Liver (tissue), 9 donors: Measurements from ENCODE around the gene MAML3. TPM values are rescaled to one million over a fixed set of nuclear protein-coding genes. Genes with fewer than 3 reads are reported as not detected.

Source experiments
- DNase-seq: peaks from one replicate; pipeline ENCODE4 v3.0.0-alpha.2; 2017; ENCODE audit warnings: low spot score
- H3K27ac ChIP-seq, 2 donors: one replicate each; pipeline ENCODE4 v1.7.0; 2013; ENCODE audit warnings: inconsistent platforms in 2 of 2, low read length in 2 of 2, control low read depth in 1 of 2, low read depth in 1 of 2, mild to moderate bottlenecking in 1 of 2
- H3K27me3 ChIP-seq, 4 donors: one replicate each; pipeline versions ENCODE4 v1.6.1 to v1.7.0; 2013; ENCODE audit warnings: low read length in 3 of 4, inconsistent platforms in 1 of 4, mild to moderate bottlenecking in 1 of 4, moderate library complexity in 1 of 4; ENCODE audit not compliant: control insufficient read depth in 4 of 4, insufficient read depth in 4 of 4
- H3K36me3 ChIP-seq, 4 donors: one replicate each; pipeline versions ENCODE4 v1.6.1 to v1.7.0; 2013; ENCODE audit warnings: low read length in 3 of 4, mild to moderate bottlenecking in 3 of 4, low read depth in 1 of 4, moderate library complexity in 1 of 4; ENCODE audit not compliant: control insufficient read depth in 4 of 4, insufficient read depth in 3 of 4
- H3K4me1 ChIP-seq, 4 donors: one replicate each; pipeline versions ENCODE4 v1.6.1 to v1.7.0; 2013; ENCODE audit warnings: low read length in 3 of 4, mild to moderate bottlenecking in 3 of 4, moderate library complexity in 1 of 4; ENCODE audit not compliant: control insufficient read depth in 4 of 4, insufficient read depth in 4 of 4
- H3K4me3 ChIP-seq, 3 donors: one replicate each; pipeline versions ENCODE4 v1.6.1 to v1.7.0; 2013; ENCODE audit warnings: low read length in 3 of 3, control low read depth in 1 of 3, low read depth in 1 of 3, mild to moderate bottlenecking in 1 of 3
- H3K9ac ChIP-seq, 2 donors: one replicate each; pipeline ENCODE4 v1.7.0; 2013; ENCODE audit warnings: low read length in 2 of 2, mild to moderate bottlenecking in 2 of 2, moderate library complexity in 2 of 2, control low read depth in 1 of 2, low read depth in 1 of 2
- H3K9me3 ChIP-seq, 4 donors: one replicate each; pipeline versions ENCODE4 v1.6.1 to v1.7.0; 2013; ENCODE audit warnings: low read length in 3 of 4; ENCODE audit not compliant: control insufficient read depth in 4 of 4
- EGR1 ChIP-seq, 2 donors: IDR thresholded peaks; 2 replicates each; pipeline ENCODE4 v1.6.1; 2016 to 2018; ENCODE audit warnings: antibody characterized with exemption in 2 of 2, low read depth in 2 of 2
- FOXA1 ChIP-seq: IDR thresholded peaks from 2 replicates; pipeline ENCODE4 v1.6.1; 2016; ENCODE audit warnings: antibody characterized with exemption
- FOXA2 ChIP-seq: IDR thresholded peaks from 2 replicates; pipeline ENCODE4 v1.6.1; 2016; ENCODE audit warnings: antibody characterized with exemption
- GABPA ChIP-seq, 2 donors: IDR thresholded peaks in 1 of 2; conservative IDR thresholded peaks in 1 of 2; 2 replicates each; pipeline ENCODE4 v1.6.1; 2016; ENCODE audit warnings: antibody characterized with exemption in 2 of 2, mild to moderate bottlenecking in 1 of 2, moderate library complexity in 1 of 2
- HNF4A ChIP-seq, 2 donors: conservative IDR thresholded peaks; 2 replicates each; pipeline ENCODE4 v1.6.1; 2016; ENCODE audit warnings: antibody characterized with exemption in 2 of 2, mild to moderate bottlenecking in 2 of 2
- HNF4G ChIP-seq: IDR thresholded peaks from 2 replicates; pipeline ENCODE4 v1.6.1; 2016; ENCODE audit warnings: antibody characterized with exemption
- JUND ChIP-seq, 2 donors: IDR thresholded peaks; 2 replicates each; pipeline ENCODE4 v1.6.1; 2016; ENCODE audit warnings: antibody characterized with exemption in 2 of 2
- NR2F2 ChIP-seq: IDR thresholded peaks from 2 replicates; pipeline ENCODE4 v1.6.1; 2016; ENCODE audit warnings: antibody characterized with exemption
- RAD21 ChIP-seq, 2 donors: IDR thresholded peaks; 2 replicates each; pipeline ENCODE4 v1.6.1; 2016; ENCODE audit warnings: antibody characterized with exemption in 2 of 2, mild to moderate bottlenecking in 2 of 2
- RXRA ChIP-seq, 2 donors: IDR thresholded peaks; 2 replicates each; pipeline ENCODE4 v1.6.1; 2017 to 2018; ENCODE audit warnings: antibody characterized with exemption in 2 of 2, mild to moderate bottlenecking in 1 of 2
- SP1 ChIP-seq: IDR thresholded peaks from 2 replicates; pipeline ENCODE4 v1.6.1; 2018; ENCODE audit warnings: antibody characterized with exemption, mild to moderate bottlenecking
- TAF1 ChIP-seq: conservative IDR thresholded peaks from 2 replicates; pipeline ENCODE4 v1.6.1; 2016; ENCODE audit warnings: antibody characterized with exemption, mild to moderate bottlenecking
- YY1 ChIP-seq: IDR thresholded peaks from 2 replicates; pipeline ENCODE4 v1.6.1; 2016; ENCODE audit warnings: antibody characterized with exemption, mild to moderate bottlenecking
- WGBS: extraction: QIAGEN DNeasy Blood & Tissue Kit; methylation state at CpG from one replicate; pipeline ENCODE4 v1.1.7; 2013; 5-methylcytosine and 5-hydroxymethylcytosine counted together
- polyA plus RNA-seq, 2 donors: library from polyadenylated mRNA; stranded (reverse) in 1 of 2; unstranded in 1 of 2; fragments of 200-250 nt in 1 of 2; fragments of >200 nt in 1 of 2; fragmentation: Nextera tagmentation in 1 of 2; extraction: Ambion mirVana in 1 of 2; gene quantifications; one replicate each; pipeline versions ENCODE4 v1.2.1 to v1.2.3, GENCODE V29; 2013 to 2015
- total RNA-seq, 2 donors: library from RNA; depleted of rRNA; stranded (reverse); fragments of >200 nt; gene quantifications; one replicate each; pipeline ENCODE4 v1.2.3, GENCODE V29; 2014
- TF ChIP-seq, protein P1 (sequence below): fragments of 150-350 bp; IDR thresholded peaks from 2 replicates; pipeline ENCODE4 v1.5.1; 2017; ENCODE audit warnings: improper control_type of control experiment, low read depth, low read length; ENCODE audit not compliant: missing input control
- TF ChIP-seq, protein P2 (sequence below): IDR thresholded peaks from 2 replicates; pipeline ENCODE4 v1.6.1; 2016; ENCODE audit warnings: antibody characterized with exemption
- TF ChIP-seq, protein P3 (sequence below): IDR thresholded peaks from 2 replicates; pipeline ENCODE4 v1.6.1; 2016; ENCODE audit warnings: antibody characterized with exemption
- TF ChIP-seq, protein P4 (sequence below): IDR thresholded peaks from 2 replicates; pipeline ENCODE4 v1.6.1; 2016; ENCODE audit warnings: antibody characterized with exemption, mild to moderate bottlenecking
- TF ChIP-seq, protein P5 (sequence below): IDR thresholded peaks from 2 replicates; pipeline ENCODE4 v1.6.1; 2016; ENCODE audit warnings: antibody characterized with exemption
- donor health status: healthy.
- donor health status: healthy.
- donor health status: healthy.
- donor health status: healthy.
- donor health status: healthy.

The MAML3 gene
- total and polyA plus RNA-seq, 4 donors = 1.3 to 4.3 (median 2.7) TPM

DNA sequence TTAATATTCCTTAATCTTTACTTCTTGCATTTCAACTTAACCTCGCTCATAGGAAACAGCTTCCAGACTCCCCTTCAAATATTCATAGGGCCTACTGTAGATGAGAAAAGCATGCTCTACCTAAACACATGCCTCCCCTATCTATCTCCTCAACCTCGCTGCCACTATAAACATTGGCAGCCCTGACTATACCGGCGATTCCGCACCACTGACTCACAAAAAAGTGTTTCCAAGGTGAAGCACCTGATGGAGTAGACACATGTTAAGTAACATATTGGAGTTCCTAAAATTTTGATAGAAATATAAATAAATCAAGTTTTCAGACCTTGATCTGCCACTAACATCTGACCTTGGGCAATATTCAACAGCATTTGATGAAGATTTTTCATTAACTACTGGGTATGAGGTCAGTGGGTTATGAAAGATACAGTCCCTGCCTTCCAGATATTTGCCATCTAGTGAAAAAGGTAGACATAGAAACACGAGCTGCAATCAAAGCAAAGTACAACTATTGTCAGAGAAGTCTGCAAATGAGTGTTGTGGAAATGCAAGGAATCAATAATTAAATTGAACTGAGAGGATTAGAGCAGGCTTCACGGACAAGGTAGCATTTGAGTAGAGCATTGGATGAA is 184.2 kb downstream of the MAML3 start:
- DNase-seq = no peak
- H3K9ac ChIP-seq = peak overlapping the region in 1 of 2 donors; percentile 45
- H3K36me3 ChIP-seq = no peaks in the 10 kb centered on the region
- 41% methylated on average over 7 of the region's 7 CpGs for WGBS
- no peaks in the 10 kb centered on the region for H3K9me3 ChIP-seq
- no peaks in the 10 kb centered on the region for H3K27me3 ChIP-seq
- TF ChIP-seq, protein P1, sequence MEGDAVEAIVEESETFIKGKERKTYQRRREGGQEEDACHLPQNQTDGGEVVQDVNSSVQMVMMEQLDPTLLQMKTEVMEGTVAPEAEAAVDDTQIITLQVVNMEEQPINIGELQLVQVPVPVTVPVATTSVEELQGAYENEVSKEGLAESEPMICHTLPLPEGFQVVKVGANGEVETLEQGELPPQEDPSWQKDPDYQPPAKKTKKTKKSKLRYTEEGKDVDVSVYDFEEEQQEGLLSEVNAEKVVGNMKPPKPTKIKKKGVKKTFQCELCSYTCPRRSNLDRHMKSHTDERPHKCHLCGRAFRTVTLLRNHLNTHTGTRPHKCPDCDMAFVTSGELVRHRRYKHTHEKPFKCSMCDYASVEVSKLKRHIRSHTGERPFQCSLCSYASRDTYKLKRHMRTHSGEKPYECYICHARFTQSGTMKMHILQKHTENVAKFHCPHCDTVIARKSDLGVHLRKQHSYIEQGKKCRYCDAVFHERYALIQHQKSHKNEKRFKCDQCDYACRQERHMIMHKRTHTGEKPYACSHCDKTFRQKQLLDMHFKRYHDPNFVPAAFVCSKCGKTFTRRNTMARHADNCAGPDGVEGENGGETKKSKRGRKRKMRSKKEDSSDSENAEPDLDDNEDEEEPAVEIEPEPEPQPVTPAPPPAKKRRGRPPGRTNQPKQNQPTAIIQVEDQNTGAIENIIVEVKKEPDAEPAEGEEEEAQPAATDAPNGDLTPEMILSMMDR = no peak
- TF ChIP-seq JUND (IDR thresholded peaks at IDR 0.05) (peak; percentile 57 to 71), RAD21 (IDR thresholded peaks at IDR 0.05) (peak; percentile 25 to 56), NR2F2 (no peak), HNF4G (no peak), YY1 (peak; percentile 49), GABPA (IDR thresholded peaks at IDR 0.05 in 1 of 2, conservative IDR thresholded peaks at IDR 0.05 in 1 of 2) (no peak), SP1 (peak; percentile 49), HNF4A (conservative IDR thresholded peaks at IDR 0.05) (peak; percentile 57 to 78), FOXA1 (no peak), TAF1 (no peak), FOXA2 (no peak), RXRA (IDR thresholded peaks at IDR 0.05) (peak; percentile 25 to 55), EGR1 (IDR thresholded peaks at IDR 0.05; ENCODE audit: low read depth in 2 of 2) (no peak)
- TF ChIP-seq, protein P2, sequence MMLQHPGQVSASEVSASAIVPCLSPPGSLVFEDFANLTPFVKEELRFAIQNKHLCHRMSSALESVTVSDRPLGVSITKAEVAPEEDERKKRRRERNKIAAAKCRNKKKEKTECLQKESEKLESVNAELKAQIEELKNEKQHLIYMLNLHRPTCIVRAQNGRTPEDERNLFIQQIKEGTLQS = peak; percentile 12
- TF ChIP-seq, protein P3, sequence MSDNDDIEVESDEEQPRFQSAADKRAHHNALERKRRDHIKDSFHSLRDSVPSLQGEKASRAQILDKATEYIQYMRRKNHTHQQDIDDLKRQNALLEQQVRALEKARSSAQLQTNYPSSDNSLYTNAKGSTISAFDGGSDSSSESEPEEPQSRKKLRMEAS = no peak
- TF ChIP-seq, protein P4, sequence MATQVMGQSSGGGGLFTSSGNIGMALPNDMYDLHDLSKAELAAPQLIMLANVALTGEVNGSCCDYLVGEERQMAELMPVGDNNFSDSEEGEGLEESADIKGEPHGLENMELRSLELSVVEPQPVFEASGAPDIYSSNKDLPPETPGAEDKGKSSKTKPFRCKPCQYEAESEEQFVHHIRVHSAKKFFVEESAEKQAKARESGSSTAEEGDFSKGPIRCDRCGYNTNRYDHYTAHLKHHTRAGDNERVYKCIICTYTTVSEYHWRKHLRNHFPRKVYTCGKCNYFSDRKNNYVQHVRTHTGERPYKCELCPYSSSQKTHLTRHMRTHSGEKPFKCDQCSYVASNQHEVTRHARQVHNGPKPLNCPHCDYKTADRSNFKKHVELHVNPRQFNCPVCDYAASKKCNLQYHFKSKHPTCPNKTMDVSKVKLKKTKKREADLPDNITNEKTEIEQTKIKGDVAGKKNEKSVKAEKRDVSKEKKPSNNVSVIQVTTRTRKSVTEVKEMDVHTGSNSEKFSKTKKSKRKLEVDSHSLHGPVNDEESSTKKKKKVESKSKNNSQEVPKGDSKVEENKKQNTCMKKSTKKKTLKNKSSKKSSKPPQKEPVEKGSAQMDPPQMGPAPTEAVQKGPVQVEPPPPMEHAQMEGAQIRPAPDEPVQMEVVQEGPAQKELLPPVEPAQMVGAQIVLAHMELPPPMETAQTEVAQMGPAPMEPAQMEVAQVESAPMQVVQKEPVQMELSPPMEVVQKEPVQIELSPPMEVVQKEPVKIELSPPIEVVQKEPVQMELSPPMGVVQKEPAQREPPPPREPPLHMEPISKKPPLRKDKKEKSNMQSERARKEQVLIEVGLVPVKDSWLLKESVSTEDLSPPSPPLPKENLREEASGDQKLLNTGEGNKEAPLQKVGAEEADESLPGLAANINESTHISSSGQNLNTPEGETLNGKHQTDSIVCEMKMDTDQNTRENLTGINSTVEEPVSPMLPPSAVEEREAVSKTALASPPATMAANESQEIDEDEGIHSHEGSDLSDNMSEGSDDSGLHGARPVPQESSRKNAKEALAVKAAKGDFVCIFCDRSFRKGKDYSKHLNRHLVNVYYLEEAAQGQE = no peak
- TF ChIP-seq, protein P5, sequence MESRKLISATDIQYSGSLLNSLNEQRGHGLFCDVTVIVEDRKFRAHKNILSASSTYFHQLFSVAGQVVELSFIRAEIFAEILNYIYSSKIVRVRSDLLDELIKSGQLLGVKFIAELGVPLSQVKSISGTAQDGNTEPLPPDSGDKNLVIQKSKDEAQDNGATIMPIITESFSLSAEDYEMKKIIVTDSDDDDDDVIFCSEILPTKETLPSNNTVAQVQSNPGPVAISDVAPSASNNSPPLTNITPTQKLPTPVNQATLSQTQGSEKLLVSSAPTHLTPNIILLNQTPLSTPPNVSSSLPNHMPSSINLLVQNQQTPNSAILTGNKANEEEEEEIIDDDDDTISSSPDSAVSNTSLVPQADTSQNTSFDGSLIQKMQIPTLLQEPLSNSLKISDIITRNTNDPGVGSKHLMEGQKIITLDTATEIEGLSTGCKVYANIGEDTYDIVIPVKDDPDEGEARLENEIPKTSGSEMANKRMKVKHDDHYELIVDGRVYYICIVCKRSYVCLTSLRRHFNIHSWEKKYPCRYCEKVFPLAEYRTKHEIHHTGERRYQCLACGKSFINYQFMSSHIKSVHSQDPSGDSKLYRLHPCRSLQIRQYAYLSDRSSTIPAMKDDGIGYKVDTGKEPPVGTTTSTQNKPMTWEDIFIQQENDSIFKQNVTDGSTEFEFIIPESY = peak; percentile 47
- no peak overlapping the region for H3K4me3 ChIP-seq
- H3K4me1 ChIP-seq = peaks cover 2 to 24% (median 14%) of the 10 kb centered on the region in 4 donors
- H3K27ac ChIP-seq = peak overlapping the region; percentile 1 to 65
